Aorta (tissue), 5 donors: ENCODE data around the gene CAMK2G. TPM values are rescaled to one million over a fixed set of nuclear protein-coding genes. Genes with fewer than 3 reads are reported as not detected.
A peak's percentile ranks its signal among the peaks of the same experiment; 100 is the strongest.

Experiments used
- ATAC-seq: fragments of 200-7000 bp; cut with Tn5 transposase; one replicate; pipeline ENCODE4 v1.9.1; 2022; ENCODE audit warnings: moderate library complexity; ENCODE audit not compliant: low FRiP score
- DNase-seq, 2 donors: peaks; one replicate each; pipeline ENCODE4 v3.0.0-alpha.2; 2020
- H3K27ac ChIP-seq, 2 donors: one replicate each; pipeline ENCODE4 v1.5.1; 2013; ENCODE audit warnings: low read length in 2 of 2, mild to moderate bottlenecking in 2 of 2, moderate library complexity in 2 of 2, control low read depth in 1 of 2, inconsistent platforms in 1 of 2, low read depth in 1 of 2
- H3K27me3 ChIP-seq, 2 donors: one replicate each; pipeline ENCODE4 v1.6.1; 2013; ENCODE audit warnings: control low read depth in 1 of 2, low read length in 1 of 2, mild to moderate bottlenecking in 1 of 2, moderate library complexity in 1 of 2; ENCODE audit not compliant: insufficient read depth in 2 of 2, control insufficient read depth in 1 of 2
- H3K36me3 ChIP-seq, 2 donors: one replicate each; pipeline ENCODE4 v1.6.1; 2013; ENCODE audit warnings: control low read depth in 1 of 2, low read length in 1 of 2, mild to moderate bottlenecking in 1 of 2; ENCODE audit not compliant: insufficient read depth in 2 of 2, control insufficient read depth in 1 of 2
- H3K4me1 ChIP-seq, 2 donors: one replicate each; pipeline ENCODE4 v1.6.1; 2013; ENCODE audit warnings: low read length in 2 of 2, control low read depth in 1 of 2, mild to moderate bottlenecking in 1 of 2, moderate library complexity in 1 of 2; ENCODE audit not compliant: insufficient read depth in 2 of 2, control insufficient read depth in 1 of 2
- H3K4me3 ChIP-seq, 2 donors: one replicate each; pipeline ENCODE4 v1.5.1; 2013; ENCODE audit warnings: low read length in 2 of 2, control low read depth in 1 of 2, mild to moderate bottlenecking in 1 of 2
- H3K9me3 ChIP-seq: one replicate; pipeline ENCODE4 v1.6.1; 2013; ENCODE audit warnings: mild to moderate bottlenecking, low read length; ENCODE audit not compliant: control insufficient read depth
- WGBS, 2 donors: extraction: QIAGEN DNeasy Blood & Tissue Kit; methylation state at CpG; one replicate each; pipeline ENCODE4 v1.1.7; 2013; 5-methylcytosine and 5-hydroxymethylcytosine counted together
- intact Hi-C, 2 donors: fragments of 100-400 bp; cut with DNase I; formaldehyde crosslinking; loops; one replicate each; pipeline versions ENCODE4 v1.14.2 to v1.15.0; 2022
- polyA plus RNA-seq, 2 donors: library from polyadenylated mRNA; stranded (reverse); fragments of 200-250 nt; gene quantifications; one replicate each; pipeline ENCODE4 v1.2.3, GENCODE V29; 2013
- total RNA-seq, 2 donors: library from RNA; stranded (reverse); fragmentation: NEBNext Ultra II Directional; extraction: Animal tissue kit (Norgen Biotek cat#: 25700); gene quantifications; one replicate each; pipeline ENCODE4 v1.2.1, GENCODE V29; 2021
- donor health status: healthy with polysubstance abuse.
- donor health status: Bipolar disorder and iron deficiency.
- donor health status: DM: no; HTN: no; CAD: no.
- donor health status: DM: no; HTN: no; CAD: no.
- donor health status: DM: yes; HTN: yes; CAD: no.

CAMK2G gene
- total and polyA plus RNA-seq, 4 donors = 37.1 to 76.7 (median 70.8) TPM

- ATAC-seq = no peak
- intact Hi-C loops = no loop called here
- WGBS, 2 donors = 96 to 97% methylated on average over 14 of the region's 14 CpGs
- Histone ChIP-seq H3K9me3 (no peaks in the 10 kb centered on the region), H3K27ac (no peak overlapping the region), H3K36me3 (peaks cover 0 to 6% of the 10 kb centered on the region in 2 donors), H3K27me3 (no peaks in the 10 kb centered on the region), H3K4me1 (no peaks in the 10 kb centered on the region), H3K4me3 (no peak overlapping the region)
- peak in 1 of 2 donors; percentile 75 for DNase-seq
These were observed 66.9 kb downstream of the CAMK2G start for GRCh38 chr10:73807471-73807870.

DNA sequence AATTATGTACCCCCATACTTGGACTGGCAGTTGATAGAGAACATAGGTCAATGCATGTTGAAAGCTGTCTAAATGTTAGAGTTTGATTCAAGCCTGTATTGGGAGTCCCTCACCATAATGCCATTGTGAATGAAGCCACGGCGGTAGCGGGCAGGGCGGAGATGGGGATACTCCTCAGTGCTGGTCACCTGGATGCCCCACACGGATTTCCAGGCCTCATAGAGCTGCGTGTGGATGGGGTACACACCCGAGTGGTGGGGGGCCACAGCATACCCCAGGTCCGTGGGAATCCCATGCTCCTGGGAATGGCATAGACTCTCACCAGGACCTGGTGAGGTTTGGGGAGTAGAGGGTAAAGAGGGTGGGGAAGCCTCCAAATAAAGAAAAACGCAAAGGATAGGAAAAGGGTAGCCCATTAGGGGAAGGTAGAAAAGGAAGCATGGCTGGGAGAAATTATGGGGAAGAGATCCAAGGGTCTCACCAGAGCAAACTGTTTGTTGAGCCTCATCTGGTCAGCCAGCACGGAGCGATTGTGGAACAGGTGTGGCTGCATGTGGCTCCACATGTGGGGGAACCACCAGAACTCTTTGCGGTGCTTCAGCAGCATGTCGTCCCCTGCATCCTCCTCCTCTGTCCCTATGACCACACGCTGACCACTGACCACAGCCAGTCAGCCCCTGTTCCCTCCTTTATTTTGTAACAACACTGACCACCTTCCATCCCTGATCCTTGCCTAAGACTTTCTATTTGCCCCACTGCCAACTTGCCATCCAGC, 68.0 kb downstream of the CAMK2G start:
- peaks cover 0 to 6% of the 10 kb centered on the region in 2 donors for H3K36me3 ChIP-seq
- H3K9me3 ChIP-seq = no peaks in the 10 kb centered on the region
- no peaks in the 10 kb centered on the region for H3K4me1 ChIP-seq
- ATAC-seq (no peak), DNase-seq (peak in 1 of 2 donors; percentile 61)
- 89 to 91% methylated on average over 14 of the region's 14 CpGs for WGBS, 2 donors
- H3K27ac ChIP-seq = no peak overlapping the region
- intact Hi-C loops = no loop called here
- no peak overlapping the region for H3K4me3 ChIP-seq
- H3K27me3 ChIP-seq = no peaks in the 10 kb centered on the region

GRCh38 chr10:73803680-73804286, 70.6 kb downstream of the CAMK2G start:
- DNase-seq (peak in 1 of 2 donors; percentile 33), ATAC-seq (no peak)
- Histone ChIP-seq H3K27me3 (no peaks in the 10 kb centered on the region), H3K36me3 (peaks cover 0 to 13% of the 10 kb centered on the region in 2 donors), H3K27ac (no peak overlapping the region), H3K9me3 (no peaks in the 10 kb centered on the region), H3K4me3 (no peak overlapping the region), H3K4me1 (no peaks in the 10 kb centered on the region)
- intact Hi-C loops = no loop called here

GRCh38 chr10:73802276-73802991, 71.9 kb downstream of the CAMK2G start:
- intact Hi-C loops = no loop called here
- H3K36me3 ChIP-seq = peaks cover 0 to 13% of the 10 kb centered on the region in 2 donors
- no peaks in the 10 kb centered on the region for H3K27me3 ChIP-seq
- no peak overlapping the region for H3K4me3 ChIP-seq
- no peak for ATAC-seq
- no peaks in the 10 kb centered on the region for H3K9me3 ChIP-seq
- WGBS, 2 donors = 68 to 73% methylated on average over 11 of the region's 11 CpGs
- no peaks in the 10 kb centered on the region for H3K4me1 ChIP-seq
- DNase-seq = no peak
- H3K27ac ChIP-seq = no peak overlapping the region

GRCh38 chr10:73801253-73801590, 73.1 kb downstream of the CAMK2G start:
- H3K4me1 ChIP-seq = no peaks in the 10 kb centered on the region
- H3K9me3 ChIP-seq = no peaks in the 10 kb centered on the region
- H3K27ac ChIP-seq = no peak overlapping the region
- peaks cover 0 to 16% of the 10 kb centered on the region in 2 donors for H3K36me3 ChIP-seq
- ATAC-seq (no peak), DNase-seq (peak; percentile 36 to 69)
- no peak overlapping the region for H3K4me3 ChIP-seq
- intact Hi-C loops = no loop called here
- WGBS, 2 donors = 89 to 92% methylated on average over 13 of the region's 13 CpGs
- H3K27me3 ChIP-seq = no peaks in the 10 kb centered on the region

DNA sequence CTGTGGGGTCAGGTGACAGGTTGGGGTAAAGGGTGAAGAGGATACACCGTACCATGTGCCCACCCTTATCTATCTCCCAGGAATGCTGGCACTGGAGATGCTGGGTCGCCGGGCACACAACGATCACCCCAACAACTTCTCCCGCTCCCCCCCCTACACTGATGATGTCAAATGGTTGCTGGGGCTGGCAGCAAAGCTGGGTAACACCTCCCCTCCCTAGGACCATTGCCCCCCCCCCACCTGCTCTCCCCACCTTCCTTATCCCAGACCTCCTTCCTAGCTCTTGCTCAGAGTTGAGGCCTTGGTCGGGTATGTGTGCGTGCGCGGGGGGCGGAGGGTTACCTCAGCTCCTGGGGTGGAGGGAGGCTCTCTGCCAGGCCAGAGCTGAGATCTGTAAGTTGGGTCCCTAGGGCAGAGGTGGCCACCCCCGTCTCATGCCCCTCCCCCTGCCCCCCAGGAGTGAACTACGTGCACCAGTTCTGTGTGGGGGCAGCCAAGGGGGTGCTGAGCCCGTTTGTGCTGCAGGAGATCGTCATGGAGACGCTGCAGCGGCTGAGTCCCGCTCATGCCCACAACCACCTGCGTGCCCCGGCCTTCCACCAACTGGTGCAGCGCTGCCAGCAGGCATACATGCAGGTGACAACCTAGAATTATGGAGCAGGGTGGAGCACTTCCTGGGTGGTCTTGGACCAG, 73.6 kb downstream of the CAMK2G start:
- no peaks in the 10 kb centered on the region for H3K4me1 ChIP-seq
- peak; percentile 47 to 69 for DNase-seq
- no peak overlapping the region for H3K4me3 ChIP-seq
- ATAC-seq = peak; percentile 6
- intact Hi-C loops = no loop called here
- no peak overlapping the region for H3K27ac ChIP-seq
- H3K27me3 ChIP-seq = no peaks in the 10 kb centered on the region
- peaks cover 0 to 16% of the 10 kb centered on the region in 2 donors for H3K36me3 ChIP-seq
- no peaks in the 10 kb centered on the region for H3K9me3 ChIP-seq
- WGBS, 2 donors = 70 to 72% methylated on average over 20 of the region's 20 CpGs

- intact Hi-C loops = no loop called here
- ATAC-seq (no peak), DNase-seq (peak; percentile 29 to 48)
These were observed 74.3 kb downstream of the CAMK2G start for GRCh38 chr10:73799899-73800559.

DNA sequence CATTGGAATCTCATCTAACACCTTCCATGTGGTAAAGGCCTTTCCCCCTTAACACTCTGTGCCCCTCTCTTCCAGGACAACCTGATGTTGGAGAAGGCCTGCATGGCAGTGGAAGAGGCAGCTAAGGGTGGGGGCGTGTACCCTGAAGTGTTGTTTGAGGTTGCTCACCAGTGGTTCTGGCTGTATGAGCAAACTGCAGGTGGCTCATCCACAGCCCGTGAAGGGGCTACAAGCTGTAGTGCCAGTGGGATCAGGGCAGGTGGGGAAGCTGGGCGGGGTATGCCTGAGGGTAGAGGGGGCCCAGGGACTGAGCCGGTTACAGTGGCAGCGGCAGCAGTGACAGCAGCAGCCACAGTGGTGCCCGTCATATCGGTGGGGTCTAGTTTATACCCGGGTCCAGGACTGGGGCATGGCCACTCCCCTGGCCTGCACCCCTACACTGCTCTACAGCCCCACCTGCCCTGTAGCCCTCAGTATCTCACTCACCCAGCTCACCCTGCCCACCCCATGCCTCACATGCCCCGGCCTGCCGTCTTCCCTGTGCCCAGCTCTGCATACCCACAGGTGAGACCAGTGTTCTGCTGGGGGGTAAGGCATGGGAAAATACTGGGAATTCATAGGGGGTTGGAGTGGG, 75.3 kb downstream of the CAMK2G start:
- DNase-seq (peak; percentile 43 to 71), ATAC-seq (no peak)
- peaks cover 0 to 19% of the 10 kb centered on the region in 2 donors for H3K36me3 ChIP-seq
- H3K27me3 ChIP-seq = no peaks in the 10 kb centered on the region
- intact Hi-C loops = no loop called here
- WGBS, 2 donors = 71 to 78% methylated on average over 9 to 10 of the region's 10 CpGs
- no peak overlapping the region for H3K4me3 ChIP-seq
- no peaks in the 10 kb centered on the region for H3K4me1 ChIP-seq
- no peak overlapping the region for H3K27ac ChIP-seq
- no peaks in the 10 kb centered on the region for H3K9me3 ChIP-seq

More at GRCh38 chr10:73799899-73800559, 74.3 kb downstream of the CAMK2G start:
- Histone ChIP-seq H3K9me3 (no peaks in the 10 kb centered on the region), H3K27me3 (no peaks in the 10 kb centered on the region), H3K4me3 (no peak overlapping the region), H3K27ac (no peak overlapping the region), H3K4me1 (no peaks in the 10 kb centered on the region), H3K36me3 (peaks cover 0 to 16% of the 10 kb centered on the region in 2 donors)
- WGBS, 2 donors = 59 to 70% methylated on average over 9 of the region's 9 CpGs
